ENCODE data around the gene S100A3. TPM values are rescaled to one million over a fixed set of nuclear protein-coding genes. Genes with fewer than 3 reads are reported as not detected.

S100A3 gene
- total and polyA plus RNA-seq, 4 donors: 3.0 to 8.0 (median 6.0) TPM

DNA sequence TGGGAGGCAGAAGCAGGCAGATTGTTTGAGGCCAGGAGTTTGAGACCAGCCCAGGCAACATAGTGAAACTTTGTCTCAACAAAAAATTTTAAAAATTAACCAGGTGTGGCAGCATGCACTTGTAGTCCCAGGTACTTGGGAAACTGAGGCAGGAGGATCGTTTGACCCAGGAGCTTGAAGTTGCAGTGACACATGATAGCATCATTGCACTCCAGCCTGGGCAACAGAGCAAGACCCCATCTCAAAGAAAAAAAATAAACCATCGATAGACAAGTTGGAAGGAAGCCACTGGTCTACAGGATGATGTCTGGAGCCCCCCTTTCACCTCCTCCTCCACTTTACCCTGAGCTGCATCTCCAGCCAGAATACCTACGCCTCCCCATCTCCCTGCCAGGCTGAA is 29.8 kb downstream of the S100A3 start:
- Histone ChIP-seq H3K9me3 (ENCODE audit: control insufficient read depth in 4 of 4, insufficient read depth in 3 of 4, low read length in 3 of 4) (no peaks in the 10 kb centered on the region), H3K27ac (ENCODE audit: low read depth in 1 of 2, low read length in 1 of 2) (no peak overlapping the region), H3K4me3 (no peak overlapping the region), H3K9ac (ENCODE audit: insufficient read depth in 1 of 2, low read length in 2 of 2) (no peak overlapping the region), H3K4me1 (ENCODE audit: control insufficient read depth in 5 of 5, insufficient read depth in 5 of 5, low read length in 5 of 5) (peaks cover 0 to 6% (median 0%) of the 10 kb centered on the region in 5 donors), H3K27me3 (ENCODE audit: control insufficient read depth in 3 of 3, insufficient read depth in 3 of 3, low read length in 2 of 3) (no peaks in the 10 kb centered on the region), H3K36me3 (ENCODE audit: control insufficient read depth in 4 of 4, insufficient read depth in 4 of 4, low read length in 4 of 4) (no peaks in the 10 kb centered on the region)
- ATAC-seq (ENCODE audit: insufficient read depth, low FRiP score) (no peak), DNase-seq (no peak)
- TF ChIP-seq, protein P1, sequence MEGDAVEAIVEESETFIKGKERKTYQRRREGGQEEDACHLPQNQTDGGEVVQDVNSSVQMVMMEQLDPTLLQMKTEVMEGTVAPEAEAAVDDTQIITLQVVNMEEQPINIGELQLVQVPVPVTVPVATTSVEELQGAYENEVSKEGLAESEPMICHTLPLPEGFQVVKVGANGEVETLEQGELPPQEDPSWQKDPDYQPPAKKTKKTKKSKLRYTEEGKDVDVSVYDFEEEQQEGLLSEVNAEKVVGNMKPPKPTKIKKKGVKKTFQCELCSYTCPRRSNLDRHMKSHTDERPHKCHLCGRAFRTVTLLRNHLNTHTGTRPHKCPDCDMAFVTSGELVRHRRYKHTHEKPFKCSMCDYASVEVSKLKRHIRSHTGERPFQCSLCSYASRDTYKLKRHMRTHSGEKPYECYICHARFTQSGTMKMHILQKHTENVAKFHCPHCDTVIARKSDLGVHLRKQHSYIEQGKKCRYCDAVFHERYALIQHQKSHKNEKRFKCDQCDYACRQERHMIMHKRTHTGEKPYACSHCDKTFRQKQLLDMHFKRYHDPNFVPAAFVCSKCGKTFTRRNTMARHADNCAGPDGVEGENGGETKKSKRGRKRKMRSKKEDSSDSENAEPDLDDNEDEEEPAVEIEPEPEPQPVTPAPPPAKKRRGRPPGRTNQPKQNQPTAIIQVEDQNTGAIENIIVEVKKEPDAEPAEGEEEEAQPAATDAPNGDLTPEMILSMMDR (IDR thresholded peaks at IDR 0.05; ENCODE audit: control extremely low read depth, extremely low read depth): no peak
- WGBS, 2 donors: 89 to 92% methylated on average over 3 of the region's 3 CpGs

DNA sequence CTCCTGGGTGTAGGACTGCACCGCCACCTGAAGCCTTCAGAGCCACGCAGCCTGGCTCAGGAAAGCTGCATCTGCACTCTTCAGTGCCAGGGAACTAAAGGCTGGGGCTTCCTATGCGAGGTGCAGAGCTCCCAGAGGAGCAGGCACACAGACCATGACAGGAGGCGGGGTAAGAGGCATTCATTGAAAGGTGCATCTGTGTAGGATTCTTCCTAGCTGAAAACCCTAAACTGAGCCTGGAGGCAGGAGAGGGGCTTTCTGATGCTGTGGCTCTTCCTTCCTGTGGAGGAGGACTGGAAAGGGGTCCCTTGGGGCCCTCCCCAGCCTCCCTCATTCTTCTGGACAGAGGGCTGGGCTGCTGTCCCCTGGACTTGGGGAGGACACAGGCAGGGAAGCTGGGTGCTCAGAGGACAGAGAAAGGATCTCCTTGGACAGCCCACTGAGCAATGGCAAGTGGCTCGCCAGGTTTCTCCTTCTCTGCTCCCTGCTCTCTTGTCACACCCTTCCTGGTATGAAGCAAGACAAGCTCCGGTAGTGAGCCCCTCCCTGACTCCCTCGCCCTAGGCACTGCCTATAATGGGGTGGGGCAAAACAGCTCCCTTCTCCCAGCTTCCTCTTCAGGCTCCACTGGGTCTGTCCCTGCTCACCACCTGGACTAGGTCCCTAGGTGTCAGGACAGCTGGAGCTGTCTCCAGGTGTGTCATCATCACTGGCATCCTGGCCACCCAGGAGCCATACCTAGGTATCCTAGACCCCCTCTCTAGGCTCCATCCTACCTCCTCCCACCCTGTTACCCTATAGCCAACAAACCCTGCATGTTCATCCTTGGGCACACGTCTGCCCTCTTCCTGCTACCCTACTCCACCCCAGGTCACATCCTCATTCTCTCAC is 33.3 kb downstream of the S100A3 start:
- H3K9ac ChIP-seq (ENCODE audit: insufficient read depth in 1 of 2, low read length in 2 of 2): no peak overlapping the region
- no peak for DNase-seq

DNA sequence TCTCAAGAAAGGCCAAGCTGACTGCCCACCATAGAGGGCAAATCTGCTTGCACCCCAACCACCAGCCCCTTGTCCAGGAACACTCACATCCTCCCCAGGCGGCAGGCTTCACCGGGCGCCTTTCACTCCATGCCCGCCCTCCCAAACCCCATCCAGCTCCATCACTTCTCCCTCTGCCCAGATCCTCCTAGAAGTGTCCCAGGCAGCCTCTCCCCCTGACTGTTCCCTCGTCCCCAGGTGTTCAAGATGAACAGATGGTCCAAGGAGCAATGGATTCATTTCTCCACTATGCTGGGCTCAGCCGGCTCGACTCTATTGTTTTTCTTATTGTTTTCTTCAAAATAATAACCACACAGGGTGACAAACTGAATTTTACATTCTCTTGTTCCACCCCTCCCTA is 35.4 kb downstream of the S100A3 start:
- TF ChIP-seq, protein P1 (IDR thresholded peaks at IDR 0.05; ENCODE audit: control extremely low read depth, extremely low read depth): no peak
- Histone ChIP-seq H3K36me3 (ENCODE audit: control insufficient read depth in 4 of 4, insufficient read depth in 4 of 4, low read length in 4 of 4) (no peaks in the 10 kb centered on the region), H3K9me3 (ENCODE audit: control insufficient read depth in 4 of 4, insufficient read depth in 3 of 4, low read length in 3 of 4) (no peaks in the 10 kb centered on the region), H3K4me1 (ENCODE audit: control insufficient read depth in 5 of 5, insufficient read depth in 5 of 5, low read length in 5 of 5) (peaks cover 0 to 6% (median 0%) of the 10 kb centered on the region in 5 donors), H3K4me3 (no peak overlapping the region), H3K27me3 (ENCODE audit: control insufficient read depth in 3 of 3, insufficient read depth in 3 of 3, low read length in 2 of 3) (no peaks in the 10 kb centered on the region), H3K9ac (ENCODE audit: insufficient read depth in 1 of 2, low read length in 2 of 2) (no peak overlapping the region), H3K27ac (ENCODE audit: low read depth in 1 of 2, low read length in 1 of 2) (no peak overlapping the region)
- WGBS, 2 donors: 91 to 95% methylated on average over 7 of the region's 7 CpGs
- DNase-seq (no peak), ATAC-seq (ENCODE audit: insufficient read depth, low FRiP score) (no peak)

More for the DNA sequence above, 33.3 kb downstream of the S100A3 start:
- WGBS, 2 donors: 41 to 53% methylated on average over 8 of the region's 8 CpGs
- Histone ChIP-seq H3K36me3 (ENCODE audit: control insufficient read depth in 4 of 4, insufficient read depth in 4 of 4, low read length in 4 of 4) (no peaks in the 10 kb centered on the region), H3K9me3 (ENCODE audit: control insufficient read depth in 4 of 4, insufficient read depth in 3 of 4, low read length in 3 of 4) (no peaks in the 10 kb centered on the region), H3K4me1 (ENCODE audit: control insufficient read depth in 5 of 5, insufficient read depth in 5 of 5, low read length in 5 of 5) (peaks cover 0 to 6% (median 0%) of the 10 kb centered on the region in 5 donors), H3K27ac (ENCODE audit: low read depth in 1 of 2, low read length in 1 of 2) (peak overlapping the region in 1 of 2 donors; percentile 41), H3K4me3 (no peak overlapping the region), H3K27me3 (ENCODE audit: control insufficient read depth in 3 of 3, insufficient read depth in 3 of 3, low read length in 2 of 3) (no peaks in the 10 kb centered on the region)
- TF ChIP-seq, protein P1 (IDR thresholded peaks at IDR 0.05; ENCODE audit: control extremely low read depth, extremely low read depth): no peak
- peak; percentile 75 for ATAC-seq (ENCODE audit: insufficient read depth, low FRiP score)

Measured in lung (tissue), 12 donors.